WTC11 (cell line): ENCODE data around the gene MIB2. TPM values are rescaled to one million over a fixed set of nuclear protein-coding genes. Genes with fewer than 3 reads are reported as not detected.

ENCODE experiments used
- ATF1 ChIP-seq: sonication (generic); formaldehyde crosslinking; IDR thresholded peaks from 2 replicates; pipeline ENCODE4 v1.8.1; 2023; ENCODE audit warnings: mild to moderate bottlenecking, moderate library complexity, missing genetic modification reagents
- ELF4 ChIP-seq: sonication (generic); formaldehyde crosslinking; IDR thresholded peaks from 2 replicates; pipeline ENCODE4 v1.8.1; 2022; ENCODE audit warnings: low read depth, mild to moderate bottlenecking, moderate library complexity, missing genetic modification reagents
- FOXJ3 ChIP-seq: sonication (generic); formaldehyde crosslinking; IDR thresholded peaks from 2 replicates; pipeline ENCODE4 v1.9.0; 2021; ENCODE audit warnings: missing genetic modification reagents, mild to moderate bottlenecking, borderline replicate concordance
- KAT7 ChIP-seq: sonication (generic); formaldehyde crosslinking; IDR thresholded peaks from 2 replicates; pipeline ENCODE4 v1.8.1; 2023; ENCODE audit warnings: missing genetic modification reagents, mild to moderate bottlenecking, borderline replicate concordance
- MYBL2 ChIP-seq: sonication (generic); formaldehyde crosslinking; IDR thresholded peaks from 2 replicates; pipeline ENCODE4 v1.8.1; 2023; ENCODE audit warnings: mild to moderate bottlenecking, moderate library complexity, missing genetic modification reagents
- NFYB ChIP-seq: sonication (generic); formaldehyde crosslinking; conservative IDR thresholded peaks from 2 replicates; pipeline ENCODE4 v1.8.0; 2022; ENCODE audit warnings: low read depth, missing genetic modification reagents
- OVOL2 ChIP-seq: fragments of 250-450 bp; sonication (Bioruptor Pico); IDR thresholded peaks from 2 replicates; pipeline ENCODE4 v1.9.0; 2021; ENCODE audit warnings: mild to moderate bottlenecking, borderline replicate concordance
- SMAD4 ChIP-seq: sonication (generic); formaldehyde crosslinking; IDR thresholded peaks from 2 replicates; pipeline ENCODE4 v1.8.0; 2022; ENCODE audit warnings: mild to moderate bottlenecking, missing genetic modification reagents
- TEAD4 ChIP-seq: sonication (generic); formaldehyde crosslinking; IDR thresholded peaks from 2 replicates; pipeline ENCODE4 v1.8.0; 2022; ENCODE audit warnings: mild to moderate bottlenecking, missing genetic modification reagents
- ZNF219 ChIP-seq: sonication (generic); formaldehyde crosslinking; IDR thresholded peaks from 2 replicates; pipeline ENCODE4 v1.8.0; 2023; ENCODE audit warnings: missing genetic modification reagents, mild to moderate bottlenecking, borderline replicate concordance
- ZNF232 ChIP-seq: sonication (generic); formaldehyde crosslinking; IDR thresholded peaks from 2 replicates; pipeline ENCODE4 v1.8.0; 2022; ENCODE audit warnings: mild to moderate bottlenecking, missing genetic modification reagents
- total RNA-seq: library from RNA; stranded (reverse); gene quantifications from 3 replicates; pipeline ENCODE4 v1.2.3, GENCODE V29; 2021
- TF ChIP-seq, protein P1 (sequence below): sonication (generic); formaldehyde crosslinking; IDR thresholded peaks from 2 replicates; pipeline ENCODE4 v1.8.1; 2023; ENCODE audit warnings: mild to moderate bottlenecking, missing genetic modification reagents, moderate library complexity
- TF ChIP-seq, protein P2 (sequence below): fragments of 250-450 bp; sonication (Bioruptor Pico); IDR thresholded peaks from 2 replicates; pipeline ENCODE4 v2.1.2; 2022; ENCODE audit warnings: mild to moderate bottlenecking, moderate library complexity
- TF ChIP-seq, protein P3 (sequence below): fragments of 200-600 bp; IDR thresholded peaks from 2 replicates; pipeline ENCODE4 v1.8.0; 2022; ENCODE audit warnings: antibody characterized with exemption
- TF ChIP-seq, protein P4 (sequence below): sonication (generic); formaldehyde crosslinking; IDR thresholded peaks from 2 replicates; pipeline ENCODE4 v1.8.1; 2023; ENCODE audit warnings: mild to moderate bottlenecking, moderate library complexity, missing genetic modification reagents
- TF ChIP-seq, protein P5 (sequence below): fragments of 250-450 bp; sonication (Bioruptor Pico); IDR thresholded peaks from 2 replicates; pipeline ENCODE4 v1.9.0; 2021; ENCODE audit warnings: mild to moderate bottlenecking
- TF ChIP-seq, protein P6 (sequence below): sonication (generic); formaldehyde crosslinking; IDR thresholded peaks from 2 replicates; pipeline ENCODE4 v1.8.0; 2022; ENCODE audit warnings: mild to moderate bottlenecking, missing genetic modification reagents
- TF ChIP-seq, protein P7 (sequence below): sonication (generic); formaldehyde crosslinking; IDR thresholded peaks from 2 replicates; pipeline ENCODE4 v1.8.0; 2023; ENCODE audit warnings: missing genetic modification reagents, mild to moderate bottlenecking, borderline replicate concordance

MIB2 gene
- total RNA-seq, 1 experiment from 2014 or later = 90.6 TPM

DNA sequence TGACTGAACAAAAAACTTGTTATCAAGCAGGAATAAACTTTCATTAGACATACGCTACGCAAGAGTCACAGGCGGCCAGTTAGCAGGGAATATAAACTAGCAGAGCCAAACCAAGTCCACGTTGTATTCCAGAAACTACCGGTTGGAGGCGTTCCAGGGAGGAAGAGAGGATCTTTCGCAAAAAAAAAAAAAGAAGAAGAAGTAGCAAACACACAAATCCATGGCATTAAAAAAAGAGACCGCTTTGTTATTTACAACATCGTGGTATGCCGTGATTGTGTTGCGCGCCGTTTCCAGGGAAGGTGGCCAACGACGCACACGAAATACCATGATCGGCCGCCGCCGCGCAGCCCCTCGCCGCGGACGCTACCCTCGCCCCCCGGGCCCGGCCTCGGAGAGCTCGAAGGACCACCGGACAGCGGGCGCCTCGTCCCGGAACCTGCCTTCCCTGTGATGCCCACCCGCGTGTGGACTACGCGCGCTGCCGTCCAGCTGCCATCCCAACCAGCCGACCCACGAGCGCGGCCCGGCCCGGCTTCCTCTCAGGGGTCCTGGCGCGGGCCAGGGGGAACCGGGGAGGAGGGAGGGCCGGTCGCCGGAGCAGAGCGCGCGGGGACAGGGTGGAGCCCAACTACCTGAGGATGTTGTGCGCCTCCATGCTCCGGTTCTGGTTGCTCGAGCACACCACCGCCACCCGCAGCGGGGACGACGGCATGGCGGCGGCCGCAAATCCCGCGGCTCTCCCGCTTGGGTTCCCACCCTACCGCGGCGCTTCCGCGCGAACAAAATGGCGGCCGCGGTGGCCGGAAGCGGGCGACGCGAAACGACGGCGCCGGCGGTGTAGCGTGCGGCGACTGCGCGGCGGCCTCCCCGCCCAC lies 41.2 kb upstream of the MIB2 start (continued):
- TF ChIP-seq, protein P1, sequence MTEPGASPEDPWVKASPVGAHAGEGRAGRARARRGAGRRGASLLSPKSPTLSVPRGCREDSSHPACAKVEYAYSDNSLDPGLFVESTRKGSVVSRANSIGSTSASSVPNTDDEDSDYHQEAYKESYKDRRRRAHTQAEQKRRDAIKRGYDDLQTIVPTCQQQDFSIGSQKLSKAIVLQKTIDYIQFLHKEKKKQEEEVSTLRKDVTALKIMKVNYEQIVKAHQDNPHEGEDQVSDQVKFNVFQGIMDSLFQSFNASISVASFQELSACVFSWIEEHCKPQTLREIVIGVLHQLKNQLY (CRISPR knock-in tag) = no peak
- TF ChIP-seq ATF1 (CRISPR knock-in tag) (peak; percentile 79; the same call in 1 of the 2 replicates), NFYB (CRISPR knock-in tag) (no peak), KAT7 (CRISPR knock-in tag) (no peak), FOXJ3 (CRISPR knock-in tag) (no peak), ZNF232 (CRISPR knock-in tag) (peak; percentile 68; the same call in 1 of the 2 replicates), SMAD4 (0 out of 2 replicates have a peak, but pooled peaks have one; percentile 34), ZNF219 (CRISPR knock-in tag) (peak; percentile 70; the same call in 1 of the 2 replicates), TEAD4 (CRISPR knock-in tag) (peak; percentile 16; the same call in 1 of the 2 replicates), OVOL2 (CRISPR knock-in tag) (no peak), ELF4 (CRISPR knock-in tag) (peak; percentile 63; the same call in 1 of the 2 replicates), MYBL2 (CRISPR knock-in tag) (peak; percentile 69; the same call in 1 of the 2 replicates)
- TF ChIP-seq, protein P2, sequence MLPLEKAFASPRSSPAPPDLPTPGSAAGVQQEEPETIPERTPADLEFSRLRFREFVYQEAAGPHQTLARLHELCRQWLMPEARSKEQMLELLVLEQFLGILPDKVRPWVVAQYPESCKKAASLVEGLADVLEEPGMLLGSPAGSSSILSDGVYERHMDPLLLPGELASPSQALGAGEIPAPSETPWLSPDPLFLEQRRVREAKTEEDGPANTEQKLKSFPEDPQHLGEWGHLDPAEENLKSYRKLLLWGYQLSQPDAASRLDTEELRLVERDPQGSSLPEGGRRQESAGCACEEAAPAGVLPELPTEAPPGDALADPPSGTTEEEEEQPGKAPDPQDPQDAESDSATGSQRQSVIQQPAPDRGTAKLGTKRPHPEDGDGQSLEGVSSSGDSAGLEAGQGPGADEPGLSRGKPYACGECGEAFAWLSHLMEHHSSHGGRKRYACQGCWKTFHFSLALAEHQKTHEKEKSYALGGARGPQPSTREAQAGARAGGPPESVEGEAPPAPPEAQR (CRISPR knock-in tag) = no peak
- TF ChIP-seq, protein P3, sequence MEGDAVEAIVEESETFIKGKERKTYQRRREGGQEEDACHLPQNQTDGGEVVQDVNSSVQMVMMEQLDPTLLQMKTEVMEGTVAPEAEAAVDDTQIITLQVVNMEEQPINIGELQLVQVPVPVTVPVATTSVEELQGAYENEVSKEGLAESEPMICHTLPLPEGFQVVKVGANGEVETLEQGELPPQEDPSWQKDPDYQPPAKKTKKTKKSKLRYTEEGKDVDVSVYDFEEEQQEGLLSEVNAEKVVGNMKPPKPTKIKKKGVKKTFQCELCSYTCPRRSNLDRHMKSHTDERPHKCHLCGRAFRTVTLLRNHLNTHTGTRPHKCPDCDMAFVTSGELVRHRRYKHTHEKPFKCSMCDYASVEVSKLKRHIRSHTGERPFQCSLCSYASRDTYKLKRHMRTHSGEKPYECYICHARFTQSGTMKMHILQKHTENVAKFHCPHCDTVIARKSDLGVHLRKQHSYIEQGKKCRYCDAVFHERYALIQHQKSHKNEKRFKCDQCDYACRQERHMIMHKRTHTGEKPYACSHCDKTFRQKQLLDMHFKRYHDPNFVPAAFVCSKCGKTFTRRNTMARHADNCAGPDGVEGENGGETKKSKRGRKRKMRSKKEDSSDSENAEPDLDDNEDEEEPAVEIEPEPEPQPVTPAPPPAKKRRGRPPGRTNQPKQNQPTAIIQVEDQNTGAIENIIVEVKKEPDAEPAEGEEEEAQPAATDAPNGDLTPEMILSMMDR = no peak
- TF ChIP-seq, protein P4, sequence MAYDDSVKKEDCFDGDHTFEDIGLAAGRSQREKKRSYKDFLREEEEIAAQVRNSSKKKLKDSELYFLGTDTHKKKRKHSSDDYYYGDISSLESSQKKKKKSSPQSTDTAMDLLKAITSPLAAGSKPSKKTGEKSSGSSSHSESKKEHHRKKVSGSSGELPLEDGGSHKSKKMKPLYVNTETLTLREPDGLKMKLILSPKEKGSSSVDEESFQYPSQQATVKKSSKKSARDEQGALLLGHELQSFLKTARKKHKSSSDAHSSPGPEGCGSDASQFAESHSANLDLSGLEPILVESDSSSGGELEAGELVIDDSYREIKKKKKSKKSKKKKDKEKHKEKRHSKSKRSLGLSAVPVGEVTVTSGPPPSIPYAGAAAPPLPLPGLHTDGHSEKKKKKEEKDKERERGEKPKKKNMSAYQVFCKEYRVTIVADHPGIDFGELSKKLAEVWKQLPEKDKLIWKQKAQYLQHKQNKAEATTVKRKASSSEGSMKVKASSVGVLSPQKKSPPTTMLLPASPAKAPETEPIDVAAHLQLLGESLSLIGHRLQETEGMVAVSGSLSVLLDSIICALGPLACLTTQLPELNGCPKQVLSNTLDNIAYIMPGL (CRISPR knock-in tag) = peak; percentile 96
- TF ChIP-seq, protein P5, sequence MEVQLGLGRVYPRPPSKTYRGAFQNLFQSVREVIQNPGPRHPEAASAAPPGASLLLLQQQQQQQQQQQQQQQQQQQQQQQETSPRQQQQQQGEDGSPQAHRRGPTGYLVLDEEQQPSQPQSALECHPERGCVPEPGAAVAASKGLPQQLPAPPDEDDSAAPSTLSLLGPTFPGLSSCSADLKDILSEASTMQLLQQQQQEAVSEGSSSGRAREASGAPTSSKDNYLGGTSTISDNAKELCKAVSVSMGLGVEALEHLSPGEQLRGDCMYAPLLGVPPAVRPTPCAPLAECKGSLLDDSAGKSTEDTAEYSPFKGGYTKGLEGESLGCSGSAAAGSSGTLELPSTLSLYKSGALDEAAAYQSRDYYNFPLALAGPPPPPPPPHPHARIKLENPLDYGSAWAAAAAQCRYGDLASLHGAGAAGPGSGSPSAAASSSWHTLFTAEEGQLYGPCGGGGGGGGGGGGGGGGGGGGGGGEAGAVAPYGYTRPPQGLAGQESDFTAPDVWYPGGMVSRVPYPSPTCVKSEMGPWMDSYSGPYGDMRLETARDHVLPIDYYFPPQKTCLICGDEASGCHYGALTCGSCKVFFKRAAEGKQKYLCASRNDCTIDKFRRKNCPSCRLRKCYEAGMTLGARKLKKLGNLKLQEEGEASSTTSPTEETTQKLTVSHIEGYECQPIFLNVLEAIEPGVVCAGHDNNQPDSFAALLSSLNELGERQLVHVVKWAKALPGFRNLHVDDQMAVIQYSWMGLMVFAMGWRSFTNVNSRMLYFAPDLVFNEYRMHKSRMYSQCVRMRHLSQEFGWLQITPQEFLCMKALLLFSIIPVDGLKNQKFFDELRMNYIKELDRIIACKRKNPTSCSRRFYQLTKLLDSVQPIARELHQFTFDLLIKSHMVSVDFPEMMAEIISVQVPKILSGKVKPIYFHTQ = no peak
- TF ChIP-seq, protein P6, sequence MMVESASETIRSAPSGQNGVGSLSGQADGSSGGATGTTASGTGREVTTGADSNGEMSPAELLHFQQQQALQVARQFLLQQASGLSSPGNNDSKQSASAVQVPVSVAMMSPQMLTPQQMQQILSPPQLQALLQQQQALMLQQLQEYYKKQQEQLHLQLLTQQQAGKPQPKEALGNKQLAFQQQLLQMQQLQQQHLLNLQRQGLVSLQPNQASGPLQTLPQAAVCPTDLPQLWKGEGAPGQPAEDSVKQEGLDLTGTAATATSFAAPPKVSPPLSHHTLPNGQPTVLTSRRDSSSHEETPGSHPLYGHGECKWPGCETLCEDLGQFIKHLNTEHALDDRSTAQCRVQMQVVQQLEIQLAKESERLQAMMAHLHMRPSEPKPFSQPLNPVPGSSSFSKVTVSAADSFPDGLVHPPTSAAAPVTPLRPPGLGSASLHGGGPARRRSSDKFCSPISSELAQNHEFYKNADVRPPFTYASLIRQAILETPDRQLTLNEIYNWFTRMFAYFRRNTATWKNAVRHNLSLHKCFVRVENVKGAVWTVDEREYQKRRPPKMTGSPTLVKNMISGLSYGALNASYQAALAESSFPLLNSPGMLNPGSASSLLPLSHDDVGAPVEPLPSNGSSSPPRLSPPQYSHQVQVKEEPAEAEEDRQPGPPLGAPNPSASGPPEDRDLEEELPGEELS = peak; percentile 42; the same call in 1 of the 2 replicates
- TF ChIP-seq, protein P7, sequence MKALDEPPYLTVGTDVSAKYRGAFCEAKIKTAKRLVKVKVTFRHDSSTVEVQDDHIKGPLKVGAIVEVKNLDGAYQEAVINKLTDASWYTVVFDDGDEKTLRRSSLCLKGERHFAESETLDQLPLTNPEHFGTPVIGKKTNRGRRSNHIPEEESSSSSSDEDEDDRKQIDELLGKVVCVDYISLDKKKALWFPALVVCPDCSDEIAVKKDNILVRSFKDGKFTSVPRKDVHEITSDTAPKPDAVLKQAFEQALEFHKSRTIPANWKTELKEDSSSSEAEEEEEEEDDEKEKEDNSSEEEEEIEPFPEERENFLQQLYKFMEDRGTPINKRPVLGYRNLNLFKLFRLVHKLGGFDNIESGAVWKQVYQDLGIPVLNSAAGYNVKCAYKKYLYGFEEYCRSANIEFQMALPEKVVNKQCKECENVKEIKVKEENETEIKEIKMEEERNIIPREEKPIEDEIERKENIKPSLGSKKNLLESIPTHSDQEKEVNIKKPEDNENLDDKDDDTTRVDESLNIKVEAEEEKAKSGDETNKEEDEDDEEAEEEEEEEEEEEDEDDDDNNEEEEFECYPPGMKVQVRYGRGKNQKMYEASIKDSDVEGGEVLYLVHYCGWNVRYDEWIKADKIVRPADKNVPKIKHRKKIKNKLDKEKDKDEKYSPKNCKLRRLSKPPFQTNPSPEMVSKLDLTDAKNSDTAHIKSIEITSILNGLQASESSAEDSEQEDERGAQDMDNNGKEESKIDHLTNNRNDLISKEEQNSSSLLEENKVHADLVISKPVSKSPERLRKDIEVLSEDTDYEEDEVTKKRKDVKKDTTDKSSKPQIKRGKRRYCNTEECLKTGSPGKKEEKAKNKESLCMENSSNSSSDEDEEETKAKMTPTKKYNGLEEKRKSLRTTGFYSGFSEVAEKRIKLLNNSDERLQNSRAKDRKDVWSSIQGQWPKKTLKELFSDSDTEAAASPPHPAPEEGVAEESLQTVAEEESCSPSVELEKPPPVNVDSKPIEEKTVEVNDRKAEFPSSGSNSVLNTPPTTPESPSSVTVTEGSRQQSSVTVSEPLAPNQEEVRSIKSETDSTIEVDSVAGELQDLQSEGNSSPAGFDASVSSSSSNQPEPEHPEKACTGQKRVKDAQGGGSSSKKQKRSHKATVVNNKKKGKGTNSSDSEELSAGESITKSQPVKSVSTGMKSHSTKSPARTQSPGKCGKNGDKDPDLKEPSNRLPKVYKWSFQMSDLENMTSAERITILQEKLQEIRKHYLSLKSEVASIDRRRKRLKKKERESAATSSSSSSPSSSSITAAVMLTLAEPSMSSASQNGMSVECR (CRISPR knock-in tag) = peak; percentile 35; the same call in 1 of the 2 replicates
